Chondrocyte (in vitro differentiated cells): ENCODE measurements around the gene NUBPL. TPM values are rescaled to one million over a fixed set of nuclear protein-coding genes. Genes with fewer than 3 reads are reported as not detected.

Source experiments
- DNase-seq: peaks from one replicate; pipeline ENCODE4 v3.0.0; 2021; ENCODE audit warnings: mixed read lengths, low spot score
- H3K27ac Mint-ChIP-seq: one replicate; pipeline ENCODE4 v1.8.0; 2021; ENCODE audit warnings: mild to moderate bottlenecking, moderate library complexity, mixed read lengths; ENCODE audit not compliant: unreplicated experiment
- H3K27me3 Mint-ChIP-seq: 2 replicates; pipeline ENCODE4 v1.8.0; 2021; ENCODE audit warnings: low read depth, mixed read lengths
- H3K36me3 Mint-ChIP-seq: 2 replicates; pipeline ENCODE4 v1.8.0; 2021; ENCODE audit warnings: low read depth, mixed read lengths
- H3K4me1 Mint-ChIP-seq: 2 replicates; pipeline ENCODE4 v1.8.0; 2021; ENCODE audit warnings: low read depth, mild to moderate bottlenecking, mixed read lengths
- H3K4me3 Mint-ChIP-seq: one replicate; pipeline ENCODE4 v1.8.0; 2021; ENCODE audit warnings: mild to moderate bottlenecking, moderate library complexity, mixed read lengths; ENCODE audit not compliant: unreplicated experiment
- H3K9me3 Mint-ChIP-seq: 2 replicates; pipeline ENCODE4 v1.8.0; 2021; ENCODE audit warnings: low read depth, mixed read lengths
- total RNA-seq: library from RNA; stranded (reverse); gene quantifications from 3 replicates; pipeline ENCODE4 v1.2.1, GENCODE V29; 2021
- TF ChIP-seq, protein P1 (sequence below): fragments of 200-600 bp; sonication (generic); IDR thresholded peaks from 2 replicates; pipeline ENCODE4 v1.5.0; 2021; ENCODE audit warnings: antibody characterized with exemption, mild to moderate bottlenecking, moderate library complexity

Gene NUBPL
- total RNA-seq, 1 donor from 2014 or later, result 9.8 TPM

- no peaks in the 10 kb centered on the region for H3K4me1 Mint-ChIP-seq
- H3K36me3 Mint-ChIP-seq, result peaks cover 5% of the 10 kb centered on the region
- H3K27me3 Mint-ChIP-seq, result no peaks in the 10 kb centered on the region
- H3K27ac Mint-ChIP-seq, result no peak overlapping the region
- H3K4me3 Mint-ChIP-seq, result no peak overlapping the region
- no peak for DNase-seq
- TF ChIP-seq, protein P1, sequence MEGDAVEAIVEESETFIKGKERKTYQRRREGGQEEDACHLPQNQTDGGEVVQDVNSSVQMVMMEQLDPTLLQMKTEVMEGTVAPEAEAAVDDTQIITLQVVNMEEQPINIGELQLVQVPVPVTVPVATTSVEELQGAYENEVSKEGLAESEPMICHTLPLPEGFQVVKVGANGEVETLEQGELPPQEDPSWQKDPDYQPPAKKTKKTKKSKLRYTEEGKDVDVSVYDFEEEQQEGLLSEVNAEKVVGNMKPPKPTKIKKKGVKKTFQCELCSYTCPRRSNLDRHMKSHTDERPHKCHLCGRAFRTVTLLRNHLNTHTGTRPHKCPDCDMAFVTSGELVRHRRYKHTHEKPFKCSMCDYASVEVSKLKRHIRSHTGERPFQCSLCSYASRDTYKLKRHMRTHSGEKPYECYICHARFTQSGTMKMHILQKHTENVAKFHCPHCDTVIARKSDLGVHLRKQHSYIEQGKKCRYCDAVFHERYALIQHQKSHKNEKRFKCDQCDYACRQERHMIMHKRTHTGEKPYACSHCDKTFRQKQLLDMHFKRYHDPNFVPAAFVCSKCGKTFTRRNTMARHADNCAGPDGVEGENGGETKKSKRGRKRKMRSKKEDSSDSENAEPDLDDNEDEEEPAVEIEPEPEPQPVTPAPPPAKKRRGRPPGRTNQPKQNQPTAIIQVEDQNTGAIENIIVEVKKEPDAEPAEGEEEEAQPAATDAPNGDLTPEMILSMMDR, result no peak
- H3K9me3 Mint-ChIP-seq, result peaks cover 3% of the 10 kb centered on the region
Measured at GRCh38 chr14:31717294-31718085, 156.3 kb downstream of the NUBPL start.

- Mint-ChIP-seq H3K4me3 (no peak overlapping the region), H3K27ac (no peak overlapping the region), H3K9me3 (peaks cover 4% of the 10 kb centered on the region), H3K27me3 (no peaks in the 10 kb centered on the region), H3K36me3 (peaks cover 2% of the 10 kb centered on the region), H3K4me1 (no peaks in the 10 kb centered on the region)
- TF ChIP-seq, protein P1, result no peak
- DNase-seq, result no peak
Measured at GRCh38 chr14:31718585-31718984, 157.4 kb downstream of the NUBPL start.

DNA sequence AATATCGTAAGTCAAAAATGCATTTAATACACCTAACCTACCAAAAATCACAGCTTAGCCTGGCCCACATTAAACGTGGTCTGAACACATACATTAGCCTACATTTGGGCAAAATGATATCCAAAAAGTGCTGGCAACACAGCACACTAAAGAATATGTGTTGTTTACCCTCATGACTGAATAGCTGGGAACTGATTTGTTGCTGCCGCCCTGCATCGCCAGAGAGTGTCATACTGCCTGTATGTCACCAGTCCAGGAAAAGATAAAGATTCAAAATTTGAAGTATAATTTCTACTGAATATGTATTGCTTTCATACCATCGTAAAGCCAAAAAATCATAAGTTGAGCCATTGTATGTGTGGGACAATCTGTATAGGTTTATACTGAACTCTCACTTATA lies 157.8 kb downstream of the NUBPL start:
- peaks cover 4% of the 10 kb centered on the region for H3K9me3 Mint-ChIP-seq

GRCh38 chr14:31726337-31726736 lies 165.1 kb downstream of the NUBPL start:
- no peaks in the 10 kb centered on the region for H3K27me3 Mint-ChIP-seq
- peaks cover 8% of the 10 kb centered on the region for H3K36me3 Mint-ChIP-seq
- TF ChIP-seq, protein P1, result no peak
- H3K27ac Mint-ChIP-seq, result no peak overlapping the region
- H3K4me3 Mint-ChIP-seq, result no peak overlapping the region
- peaks cover 12% of the 10 kb centered on the region for H3K9me3 Mint-ChIP-seq
- H3K4me1 Mint-ChIP-seq, result peaks cover 11% of the 10 kb centered on the region
- DNase-seq, result no peak

More for the DNA sequence above, 157.8 kb downstream of the NUBPL start:
- TF ChIP-seq, protein P1, result no peak
- H3K36me3 Mint-ChIP-seq, result peaks cover 2% of the 10 kb centered on the region
- H3K4me1 Mint-ChIP-seq, result no peaks in the 10 kb centered on the region
- no peak overlapping the region for H3K4me3 Mint-ChIP-seq
- no peak overlapping the region for H3K27ac Mint-ChIP-seq
- no peak for DNase-seq
- no peaks in the 10 kb centered on the region for H3K27me3 Mint-ChIP-seq

GRCh38 chr14:31727797-31728196 lies 166.6 kb downstream of the NUBPL start:
- peaks cover 11% of the 10 kb centered on the region for H3K4me1 Mint-ChIP-seq
- peaks cover 6% of the 10 kb centered on the region for H3K36me3 Mint-ChIP-seq
- no peaks in the 10 kb centered on the region for H3K27me3 Mint-ChIP-seq
- no peak overlapping the region for H3K4me3 Mint-ChIP-seq
- H3K9me3 Mint-ChIP-seq, result peaks cover 9% of the 10 kb centered on the region
- H3K27ac Mint-ChIP-seq, result no peak overlapping the region
- no peak for DNase-seq
- TF ChIP-seq, protein P1, result no peak
